Ovary (tissue), 3 donors: ENCODE data around the gene BTN1A1.

Source experiments
- CTCF ChIP-seq, 3 donors: fragments of 450-650 bp in 2 of 3; fragments of 200-600 bp in 1 of 3; IDR thresholded peaks; one replicate each; pipeline versions ENCODE4 v1.5.1 to v1.8.0; 2016 to 2022; ENCODE audit warnings: antibody characterized with exemption in 3 of 3, mild to moderate bottlenecking in 1 of 3
- EP300 ChIP-seq: sonication (generic); formaldehyde crosslinking; IDR thresholded peaks from one replicate; pipeline ENCODE4 v1.6.1; 2017; ENCODE audit warnings: antibody characterized with exemption
- POLR2A ChIP-seq: fragments of 450-650 bp; IDR thresholded peaks from one replicate; pipeline ENCODE4 v1.6.1; 2017; ENCODE audit warnings: antibody characterized with exemption, mild to moderate bottlenecking, moderate library complexity
- donor health status: DM: no; HTN: no; CAD: no.

- TF ChIP-seq CTCF (IDR thresholded peaks at IDR 0.05) (no peak), POLR2A (no peak), EP300 (no peak)
Observed at GRCh38 chr6:26550250-26550993, 50.3 kb downstream of the BTN1A1 start.
